GM23338 (cell line): Measurements from ENCODE around the gene DDX25. TPM values are rescaled to one million over a fixed set of nuclear protein-coding genes. Genes with fewer than 3 reads are reported as not detected.

Experiments used
- ATAC-seq: fragments of 200-7000 bp; cut with Tn5 transposase; 3 replicates; pipeline ENCODE4 v1.9.1; 2020
- DNase-seq: peaks from one replicate; pipeline ENCODE4 v3.0.0-alpha.2; 2015; ENCODE audit warnings: low spot score
- H2AFZ ChIP-seq: fragments of 200-600 bp; sonication (generic); 2 replicates; pipeline ENCODE4 v1.8.0; 2016; ENCODE audit warnings: antibody characterized with exemption, mild to moderate bottlenecking, moderate library complexity
- H3F3A ChIP-seq: fragments of 200-600 bp; sonication (generic); replicated peaks from 2 replicates; pipeline ENCODE4 v1.8.0; 2017; ENCODE audit warnings: antibody characterized with exemption, mixed run types, low read depth
- H3K27ac ChIP-seq: fragments of 200-600 bp; sonication (generic); 2 replicates; pipeline ENCODE4 v1.6.1; 2016; ENCODE audit warnings: low read depth
- H3K27me3 ChIP-seq: fragments of 200-600 bp; sonication (generic); 2 replicates; pipeline ENCODE4 v1.8.0; 2016; ENCODE audit warnings: mild to moderate bottlenecking, mixed run types, moderate library complexity; ENCODE audit not compliant: insufficient read depth
- H3K36me3 ChIP-seq: fragments of 200-600 bp; sonication (generic); 2 replicates; pipeline ENCODE4 v1.8.0; 2016; ENCODE audit warnings: mild to moderate bottlenecking; ENCODE audit not compliant: insufficient read depth
- H3K4me1 ChIP-seq: fragments of 200-600 bp; sonication (generic); 2 replicates; pipeline ENCODE4 v1.8.0; 2016; ENCODE audit warnings: mild to moderate bottlenecking, moderate library complexity; ENCODE audit not compliant: insufficient read depth
- H3K4me2 ChIP-seq: fragments of 200-600 bp; sonication (generic); 2 replicates; pipeline ENCODE4 v1.7.1; 2017; ENCODE audit warnings: mixed run types
- H3K4me3 ChIP-seq: fragments of 200-600 bp; sonication (generic); 2 replicates; pipeline ENCODE4 v1.6.1; 2016; ENCODE audit warnings: mixed run types
- H3K79me2 ChIP-seq: fragments of 200-600 bp; sonication (generic); replicated peaks from 2 replicates; pipeline ENCODE4 v1.8.0; 2017; ENCODE audit warnings: mild to moderate bottlenecking; ENCODE audit not compliant: insufficient read depth
- H3K9me2 ChIP-seq: fragments of 200-600 bp; sonication (generic); 2 replicates; pipeline ENCODE4 v1.8.0; 2017; ENCODE audit not compliant: insufficient read depth
- H4K20me1 ChIP-seq: fragments of 200-600 bp; sonication (generic); replicated peaks from 2 replicates; pipeline ENCODE4 v1.8.0; 2017; ENCODE audit warnings: mild to moderate bottlenecking; ENCODE audit not compliant: insufficient read depth
- H3K27ac Mint-ChIP-seq: 2 replicates; pipeline ENCODE4 v1.8.0; 2020; ENCODE audit warnings: inconsistent platforms, mild to moderate bottlenecking, moderate library complexity, mixed read lengths
- H3K27me3 Mint-ChIP-seq: 3 replicates; pipeline ENCODE4 v1.8.0; 2022; ENCODE audit warnings: low read depth, mild to moderate bottlenecking, moderate library complexity, mixed read lengths, inconsistent platforms; ENCODE audit not compliant: insufficient read depth, poor library complexity
- H3K36me3 Mint-ChIP-seq: 3 replicates; pipeline ENCODE4 v1.8.0; 2021; ENCODE audit warnings: low read depth, mild to moderate bottlenecking, inconsistent platforms, moderate library complexity, mixed read lengths
- H3K4me1 Mint-ChIP-seq: 3 replicates; pipeline ENCODE4 v1.8.0; 2020; ENCODE audit warnings: mild to moderate bottlenecking, inconsistent platforms, mixed read lengths
- H3K4me3 Mint-ChIP-seq: 3 replicates; pipeline ENCODE4 v1.8.0; 2021; ENCODE audit warnings: moderate library complexity, mild to moderate bottlenecking, inconsistent platforms, mixed read lengths
- H3K9me3 Mint-ChIP-seq: 3 replicates; pipeline ENCODE4 v1.8.0; 2020; ENCODE audit warnings: moderate library complexity, mild to moderate bottlenecking, inconsistent platforms, mixed read lengths
- CREB1 ChIP-seq: fragments of 250-450 bp; sonication (Bioruptor Pico); IDR thresholded peaks from 2 replicates; pipeline ENCODE4 v1.5.0; 2020; ENCODE audit warnings: low read depth, mild to moderate bottlenecking, moderate library complexity
- EZH2 ChIP-seq: fragments of 200-600 bp; sonication (generic); IDR thresholded peaks from one replicate; pipeline ENCODE4 v1.8.0; 2017; ENCODE audit warnings: antibody characterized with exemption, mild to moderate bottlenecking, low read depth; ENCODE audit not compliant: unreplicated experiment
- EZH2phosphoT487 ChIP-seq: fragments of 200-600 bp; sonication (generic); IDR thresholded peaks from one replicate; pipeline ENCODE4 v1.8.1; 2018; ENCODE audit warnings: antibody characterized with exemption; ENCODE audit not compliant: unreplicated experiment
- JUNB ChIP-seq: IDR thresholded peaks from one replicate; pipeline ENCODE4 v1.6.1; 2016; ENCODE audit warnings: antibody characterized with exemption; ENCODE audit not compliant: unreplicated experiment
- NANOG ChIP-seq: IDR thresholded peaks from 2 replicates; pipeline ENCODE4 v1.6.1; 2016; ENCODE audit warnings: antibody characterized with exemption, borderline replicate concordance
- POLR2AphosphoS5 ChIP-seq: IDR thresholded peaks from 2 replicates; pipeline ENCODE4 v1.6.1; 2016; ENCODE audit warnings: antibody characterized with exemption, low read depth
- STAT1 ChIP-seq: IDR thresholded peaks from one replicate; pipeline ENCODE4 v1.6.1; 2016; ENCODE audit warnings: antibody characterized with exemption; ENCODE audit not compliant: unreplicated experiment
- ZNF114 ChIP-seq: fragments of 250-450 bp; sonication (Bioruptor Pico); IDR thresholded peaks from 2 replicates; pipeline ENCODE4 v1.5.0; 2020; ENCODE audit warnings: mild to moderate bottlenecking, moderate library complexity
- ZNF331 ChIP-seq: fragments of 250-450 bp; sonication (Bioruptor Pico); IDR thresholded peaks from 2 replicates; pipeline ENCODE4 v1.5.0; 2020; ENCODE audit warnings: low read depth, mild to moderate bottlenecking, moderate library complexity
- polyA plus RNA-seq: library from polyadenylated mRNA; unstranded; fragments of >200 nt; fragmentation: Nextera tagmentation; extraction: Ambion mirVana; gene quantifications from 2 replicates; pipeline ENCODE4 v1.2.1, GENCODE V29; 2016
- total RNA-seq: library from RNA; depleted of rRNA; stranded (reverse); fragments of >200 nt; shearing (Covaris generic); gene quantifications from 2 replicates; pipeline ENCODE4 v1.2.3, GENCODE V29; 2014
- TF ChIP-seq, protein P1 (sequence below): fragments of 250-450 bp; sonication (Bioruptor Pico); IDR thresholded peaks from 2 replicates; pipeline ENCODE4 v1.5.0; 2020; ENCODE audit warnings: mild to moderate bottlenecking, moderate library complexity
- TF ChIP-seq, protein P2 (sequence below), 2 experiments: fragments of 200-600 bp in 1 of 2; sonication (generic) in 1 of 2; conservative IDR thresholded peaks; 2 replicates each; pipeline versions ENCODE4 v1.5.1 to v1.6.1; 2016 to 2017; ENCODE audit warnings: antibody characterized with exemption in 2 of 2, low read depth in 2 of 2, mild to moderate bottlenecking in 2 of 2, moderate library complexity in 1 of 2
- TF ChIP-seq, protein P3 (sequence below): IDR thresholded peaks from 2 replicates; pipeline ENCODE4 v1.6.1; 2016; ENCODE audit warnings: antibody characterized with exemption
- TF ChIP-seq, protein P4 (sequence below): IDR thresholded peaks from one replicate; pipeline ENCODE4 v1.6.1; 2018; ENCODE audit warnings: antibody characterized with exemption; ENCODE audit not compliant: unreplicated experiment

The DDX25 gene
- total and polyA plus RNA-seq, 2 experiments from 2014 or later, result 20.6 to 23.6 TPM

DNA sequence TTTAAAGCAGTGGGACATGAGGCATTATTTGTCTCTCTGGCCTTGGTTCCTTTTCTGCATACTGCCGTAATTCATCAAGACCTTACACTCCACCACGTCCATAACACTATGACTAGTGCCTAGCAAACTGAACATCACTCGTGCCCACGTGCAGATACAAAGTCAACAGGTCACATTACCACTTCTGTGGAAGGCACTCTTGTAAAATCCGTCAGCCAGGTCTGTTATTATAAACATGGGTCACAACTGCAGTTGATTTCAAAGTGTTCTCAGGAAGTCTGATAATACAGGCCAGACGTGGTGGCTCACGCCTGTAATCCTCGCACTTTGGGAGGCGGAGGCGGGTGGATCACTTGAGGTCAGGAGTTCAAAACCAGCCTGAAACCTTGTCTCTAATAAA, 55.6 kb downstream of the DDX25 start:
- no peaks in the 10 kb centered on the region for H3K79me2 ChIP-seq
- no peaks in the 10 kb centered on the region for H4K20me1 ChIP-seq
- Mint-ChIP-seq H3K27ac (no peak overlapping the region), H3K4me3 (no peak overlapping the region), H3K9me3 (no peaks in the 10 kb centered on the region; the same call in 2 of the 3 replicates), H3K27me3 (peaks cover 2% of the 10 kb centered on the region), H3K36me3 (peaks cover 27% of the 10 kb centered on the region), H3K4me1 (peaks cover 13% of the 10 kb centered on the region; the same call in 2 of the 3 replicates)
- no peak overlapping the region for H2AFZ ChIP-seq
- H3K4me2 ChIP-seq, result no peak overlapping the region
- DNase-seq (no peak), ATAC-seq (no peak)
- H3K27me3 ChIP-seq, result no peaks in the 10 kb centered on the region
- no peak overlapping the region for H3K27ac ChIP-seq
- peaks cover 8% of the 10 kb centered on the region; the same call in 1 of the 2 replicates for H3K4me1 ChIP-seq
- H3K36me3 ChIP-seq, result peaks cover 11% of the 10 kb centered on the region; the same call in 1 of the 2 replicates
- no peaks in the 10 kb centered on the region for H3F3A ChIP-seq
- TF ChIP-seq, protein P1, sequence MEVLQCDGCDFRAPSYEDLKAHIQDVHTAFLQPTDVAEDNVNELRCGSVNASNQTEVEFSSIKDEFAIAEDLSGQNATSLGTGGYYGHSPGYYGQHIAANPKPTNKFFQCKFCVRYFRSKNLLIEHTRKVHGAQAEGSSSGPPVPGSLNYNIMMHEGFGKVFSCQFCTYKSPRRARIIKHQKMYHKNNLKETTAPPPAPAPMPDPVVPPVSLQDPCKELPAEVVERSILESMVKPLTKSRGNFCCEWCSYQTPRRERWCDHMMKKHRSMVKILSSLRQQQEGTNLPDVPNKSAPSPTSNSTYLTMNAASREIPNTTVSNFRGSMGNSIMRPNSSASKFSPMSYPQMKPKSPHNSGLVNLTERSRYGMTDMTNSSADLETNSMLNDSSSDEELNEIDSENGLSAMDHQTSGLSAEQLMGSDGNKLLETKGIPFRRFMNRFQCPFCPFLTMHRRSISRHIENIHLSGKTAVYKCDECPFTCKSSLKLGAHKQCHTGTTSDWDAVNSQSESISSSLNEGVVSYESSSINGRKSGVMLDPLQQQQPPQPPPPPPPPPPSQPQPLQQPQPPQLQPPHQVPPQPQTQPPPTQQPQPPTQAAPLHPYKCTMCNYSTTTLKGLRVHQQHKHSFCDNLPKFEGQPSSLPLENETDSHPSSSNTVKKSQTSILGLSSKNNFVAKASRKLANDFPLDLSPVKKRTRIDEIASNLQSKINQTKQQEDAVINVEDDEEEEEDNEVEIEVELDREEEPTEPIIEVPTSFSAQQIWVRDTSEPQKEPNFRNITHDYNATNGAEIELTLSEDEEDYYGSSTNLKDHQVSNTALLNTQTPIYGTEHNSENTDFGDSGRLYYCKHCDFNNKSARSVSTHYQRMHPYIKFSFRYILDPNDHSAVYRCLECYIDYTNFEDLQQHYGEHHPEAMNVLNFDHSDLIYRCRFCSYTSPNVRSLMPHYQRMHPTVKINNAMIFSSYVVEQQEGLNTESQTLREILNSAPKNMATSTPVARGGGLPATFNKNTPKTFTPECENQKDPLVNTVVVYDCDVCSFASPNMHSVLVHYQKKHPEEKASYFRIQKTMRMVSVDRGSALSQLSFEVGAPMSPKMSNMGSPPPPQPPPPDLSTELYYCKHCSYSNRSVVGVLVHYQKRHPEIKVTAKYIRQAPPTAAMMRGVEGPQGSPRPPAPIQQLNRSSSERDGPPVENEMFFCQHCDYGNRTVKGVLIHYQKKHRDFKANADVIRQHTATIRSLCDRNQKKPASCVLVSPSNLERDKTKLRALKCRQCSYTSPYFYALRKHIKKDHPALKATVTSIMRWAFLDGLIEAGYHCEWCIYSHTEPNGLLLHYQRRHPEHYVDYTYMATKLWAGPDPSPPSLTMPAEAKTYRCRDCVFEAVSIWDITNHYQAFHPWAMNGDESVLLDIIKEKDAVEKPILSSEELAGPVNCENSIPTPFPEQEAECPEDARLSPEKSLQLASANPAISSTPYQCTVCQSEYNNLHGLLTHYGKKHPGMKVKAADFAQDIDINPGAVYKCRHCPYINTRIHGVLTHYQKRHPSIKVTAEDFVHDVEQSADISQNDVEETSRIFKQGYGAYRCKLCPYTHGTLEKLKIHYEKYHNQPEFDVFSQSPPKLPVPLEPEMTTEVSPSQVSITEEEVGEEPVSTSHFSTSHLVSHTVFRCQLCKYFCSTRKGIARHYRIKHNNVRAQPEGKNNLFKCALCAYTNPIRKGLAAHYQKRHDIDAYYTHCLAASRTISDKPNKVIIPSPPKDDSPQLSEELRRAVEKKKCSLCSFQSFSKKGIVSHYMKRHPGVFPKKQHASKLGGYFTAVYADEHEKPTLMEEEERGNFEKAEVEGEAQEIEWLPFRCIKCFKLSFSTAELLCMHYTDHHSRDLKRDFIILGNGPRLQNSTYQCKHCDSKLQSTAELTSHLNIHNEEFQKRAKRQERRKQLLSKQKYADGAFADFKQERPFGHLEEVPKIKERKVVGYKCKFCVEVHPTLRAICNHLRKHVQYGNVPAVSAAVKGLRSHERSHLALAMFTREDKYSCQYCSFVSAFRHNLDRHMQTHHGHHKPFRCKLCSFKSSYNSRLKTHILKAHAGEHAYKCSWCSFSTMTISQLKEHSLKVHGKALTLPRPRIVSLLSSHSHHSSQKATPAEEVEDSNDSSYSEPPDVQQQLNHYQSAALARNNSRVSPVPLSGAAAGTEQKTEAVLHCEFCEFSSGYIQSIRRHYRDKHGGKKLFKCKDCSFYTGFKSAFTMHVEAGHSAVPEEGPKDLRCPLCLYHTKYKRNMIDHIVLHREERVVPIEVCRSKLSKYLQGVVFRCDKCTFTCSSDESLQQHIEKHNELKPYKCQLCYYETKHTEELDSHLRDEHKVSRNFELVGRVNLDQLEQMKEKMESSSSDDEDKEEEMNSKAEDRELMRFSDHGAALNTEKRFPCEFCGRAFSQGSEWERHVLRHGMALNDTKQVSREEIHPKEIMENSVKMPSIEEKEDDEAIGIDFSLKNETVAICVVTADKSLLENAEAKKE (CRISPR knock-in tag), result no peak
- no peak for TF ChIP-seq POLR2AphosphoS5
- TF ChIP-seq NANOG, result no peak
- no peak for TF ChIP-seq ZNF331 (CRISPR knock-in tag)
- TF ChIP-seq, protein P2, sequence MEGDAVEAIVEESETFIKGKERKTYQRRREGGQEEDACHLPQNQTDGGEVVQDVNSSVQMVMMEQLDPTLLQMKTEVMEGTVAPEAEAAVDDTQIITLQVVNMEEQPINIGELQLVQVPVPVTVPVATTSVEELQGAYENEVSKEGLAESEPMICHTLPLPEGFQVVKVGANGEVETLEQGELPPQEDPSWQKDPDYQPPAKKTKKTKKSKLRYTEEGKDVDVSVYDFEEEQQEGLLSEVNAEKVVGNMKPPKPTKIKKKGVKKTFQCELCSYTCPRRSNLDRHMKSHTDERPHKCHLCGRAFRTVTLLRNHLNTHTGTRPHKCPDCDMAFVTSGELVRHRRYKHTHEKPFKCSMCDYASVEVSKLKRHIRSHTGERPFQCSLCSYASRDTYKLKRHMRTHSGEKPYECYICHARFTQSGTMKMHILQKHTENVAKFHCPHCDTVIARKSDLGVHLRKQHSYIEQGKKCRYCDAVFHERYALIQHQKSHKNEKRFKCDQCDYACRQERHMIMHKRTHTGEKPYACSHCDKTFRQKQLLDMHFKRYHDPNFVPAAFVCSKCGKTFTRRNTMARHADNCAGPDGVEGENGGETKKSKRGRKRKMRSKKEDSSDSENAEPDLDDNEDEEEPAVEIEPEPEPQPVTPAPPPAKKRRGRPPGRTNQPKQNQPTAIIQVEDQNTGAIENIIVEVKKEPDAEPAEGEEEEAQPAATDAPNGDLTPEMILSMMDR (conservative IDR thresholded peaks at IDR 0.05; ENCODE audit: low read depth in 2 of 2), result no peak
- TF ChIP-seq EZH2, result no peak
- no peak for TF ChIP-seq STAT1
- TF ChIP-seq EZH2phosphoT487, result no peak
- TF ChIP-seq JUNB, result no peak
- TF ChIP-seq ZNF114, result no peak
- TF ChIP-seq, protein P3, sequence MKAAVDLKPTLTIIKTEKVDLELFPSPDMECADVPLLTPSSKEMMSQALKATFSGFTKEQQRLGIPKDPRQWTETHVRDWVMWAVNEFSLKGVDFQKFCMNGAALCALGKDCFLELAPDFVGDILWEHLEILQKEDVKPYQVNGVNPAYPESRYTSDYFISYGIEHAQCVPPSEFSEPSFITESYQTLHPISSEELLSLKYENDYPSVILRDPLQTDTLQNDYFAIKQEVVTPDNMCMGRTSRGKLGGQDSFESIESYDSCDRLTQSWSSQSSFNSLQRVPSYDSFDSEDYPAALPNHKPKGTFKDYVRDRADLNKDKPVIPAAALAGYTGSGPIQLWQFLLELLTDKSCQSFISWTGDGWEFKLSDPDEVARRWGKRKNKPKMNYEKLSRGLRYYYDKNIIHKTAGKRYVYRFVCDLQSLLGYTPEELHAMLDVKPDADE, result no peak
- TF ChIP-seq CREB1 (CRISPR knock-in tag), result no peak
- TF ChIP-seq, protein P4, sequence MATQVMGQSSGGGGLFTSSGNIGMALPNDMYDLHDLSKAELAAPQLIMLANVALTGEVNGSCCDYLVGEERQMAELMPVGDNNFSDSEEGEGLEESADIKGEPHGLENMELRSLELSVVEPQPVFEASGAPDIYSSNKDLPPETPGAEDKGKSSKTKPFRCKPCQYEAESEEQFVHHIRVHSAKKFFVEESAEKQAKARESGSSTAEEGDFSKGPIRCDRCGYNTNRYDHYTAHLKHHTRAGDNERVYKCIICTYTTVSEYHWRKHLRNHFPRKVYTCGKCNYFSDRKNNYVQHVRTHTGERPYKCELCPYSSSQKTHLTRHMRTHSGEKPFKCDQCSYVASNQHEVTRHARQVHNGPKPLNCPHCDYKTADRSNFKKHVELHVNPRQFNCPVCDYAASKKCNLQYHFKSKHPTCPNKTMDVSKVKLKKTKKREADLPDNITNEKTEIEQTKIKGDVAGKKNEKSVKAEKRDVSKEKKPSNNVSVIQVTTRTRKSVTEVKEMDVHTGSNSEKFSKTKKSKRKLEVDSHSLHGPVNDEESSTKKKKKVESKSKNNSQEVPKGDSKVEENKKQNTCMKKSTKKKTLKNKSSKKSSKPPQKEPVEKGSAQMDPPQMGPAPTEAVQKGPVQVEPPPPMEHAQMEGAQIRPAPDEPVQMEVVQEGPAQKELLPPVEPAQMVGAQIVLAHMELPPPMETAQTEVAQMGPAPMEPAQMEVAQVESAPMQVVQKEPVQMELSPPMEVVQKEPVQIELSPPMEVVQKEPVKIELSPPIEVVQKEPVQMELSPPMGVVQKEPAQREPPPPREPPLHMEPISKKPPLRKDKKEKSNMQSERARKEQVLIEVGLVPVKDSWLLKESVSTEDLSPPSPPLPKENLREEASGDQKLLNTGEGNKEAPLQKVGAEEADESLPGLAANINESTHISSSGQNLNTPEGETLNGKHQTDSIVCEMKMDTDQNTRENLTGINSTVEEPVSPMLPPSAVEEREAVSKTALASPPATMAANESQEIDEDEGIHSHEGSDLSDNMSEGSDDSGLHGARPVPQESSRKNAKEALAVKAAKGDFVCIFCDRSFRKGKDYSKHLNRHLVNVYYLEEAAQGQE, result no peak
- H3K9me2 ChIP-seq, result no peaks in the 10 kb centered on the region
- no peak overlapping the region for H3K4me3 ChIP-seq
